ENCODE measurements around the gene GLS.

GLS gene

GRCh38 chr2:191012346-191012745 is 131.7 kb downstream of the GLS start:
- in situ Hi-C loops (cut with MboI; ENCODE audit: low sequenced_read_pairs) = no loop called here

DNA sequence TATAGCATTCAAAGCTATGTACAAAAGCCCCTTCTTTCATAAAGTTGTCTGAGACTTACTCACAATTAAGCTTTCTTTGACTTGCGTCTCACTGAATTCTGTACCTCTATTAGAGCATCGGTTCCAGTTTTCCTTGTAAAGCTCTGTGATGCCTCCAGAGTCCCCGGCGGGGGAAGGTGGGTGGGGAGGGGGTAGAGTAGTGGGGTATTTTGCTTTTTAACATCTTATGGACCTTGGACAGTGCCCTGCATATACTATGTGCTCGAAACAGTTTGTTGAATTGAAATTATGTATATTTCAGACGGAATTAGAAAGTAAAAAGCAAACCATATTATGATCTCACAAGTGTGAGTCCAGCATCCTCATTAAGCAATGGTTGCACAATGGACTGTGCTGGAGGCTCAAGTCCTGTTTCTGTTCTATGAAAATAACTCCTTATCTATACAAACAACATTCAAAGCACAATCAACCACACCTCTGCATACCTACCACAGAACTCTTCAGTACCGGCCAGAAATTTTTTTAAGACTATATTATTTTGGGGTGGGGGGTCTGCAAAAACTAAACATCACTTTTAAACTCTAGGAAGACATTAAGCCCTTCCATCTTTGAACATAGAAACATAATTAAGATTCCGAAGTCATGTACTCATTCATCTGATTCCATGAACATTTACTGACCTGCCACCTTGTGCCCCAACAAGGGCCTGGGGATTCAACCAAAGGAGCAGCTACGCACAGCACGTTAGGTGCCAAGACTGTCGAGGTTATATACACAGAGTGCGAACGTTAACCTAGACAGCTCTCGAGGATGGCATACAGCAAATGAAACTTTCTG is 132.4 kb downstream of the GLS start:
- in situ Hi-C loops (cut with MboI; ENCODE audit: low sequenced_read_pairs) = no loop called here

DNA sequence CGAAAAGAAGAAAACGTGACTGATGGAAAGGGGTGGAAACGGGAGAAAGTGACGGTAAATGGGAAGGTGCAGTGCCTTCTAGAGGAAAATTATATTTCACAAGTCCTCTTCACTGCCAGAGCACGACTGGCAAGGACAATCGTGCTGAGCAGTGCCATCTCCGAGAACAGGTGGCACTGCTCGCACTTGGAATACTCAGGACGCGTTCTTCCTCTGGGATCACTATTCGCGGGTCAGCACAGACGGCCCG is 133.0 kb downstream of the GLS start:
- in situ Hi-C loops (cut with MboI; ENCODE audit: low sequenced_read_pairs) = no loop called here

DNA sequence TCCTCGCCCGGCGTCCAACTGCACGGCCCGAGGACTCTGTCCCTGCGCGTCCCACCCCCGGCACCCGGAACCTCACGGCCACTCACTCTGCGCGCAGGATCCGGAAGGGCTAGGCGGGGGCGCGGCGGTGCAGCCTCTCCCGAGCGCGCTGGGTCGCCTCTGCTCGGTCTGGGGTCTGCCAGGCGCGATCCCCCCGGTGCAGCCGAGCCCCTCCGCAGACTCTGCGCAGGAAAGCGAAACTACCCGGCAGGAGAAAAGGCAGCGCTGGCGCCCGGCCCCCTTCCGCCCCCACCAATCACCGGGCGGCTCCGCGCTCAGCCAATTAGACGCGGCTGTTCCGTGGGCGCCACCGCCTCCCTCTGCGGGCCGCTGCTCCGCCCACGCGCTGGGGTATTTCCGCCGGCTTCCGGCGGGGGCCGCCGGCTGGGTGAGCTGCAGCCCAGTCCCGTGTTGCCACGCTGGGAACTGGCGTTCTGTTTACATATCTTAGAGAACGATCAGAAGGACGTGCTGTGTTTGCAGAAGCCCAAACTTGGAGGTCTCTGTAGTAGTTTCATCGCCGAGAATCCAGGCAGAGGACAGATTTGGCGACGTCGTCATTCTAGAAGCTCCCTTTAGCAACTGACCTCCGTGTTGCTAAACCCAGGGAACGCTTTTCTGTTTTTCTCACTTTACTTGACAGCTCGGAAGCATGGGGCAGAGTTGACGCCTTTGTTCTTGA is 133.5 kb downstream of the GLS start, which contains the start of gene STAT1:
TSS of gene STAT1 (minus strand) at position 240 of the 721 bp plus-strand sequence. CDS start 4,168 bp downstream, outside the sequence.
- in situ Hi-C loops (cut with MboI; ENCODE audit: low sequenced_read_pairs) = no loop called here

GRCh38 chr2:191014653-191015020 is 134.0 kb downstream of the GLS start:
- in situ Hi-C loops (cut with MboI; ENCODE audit: low sequenced_read_pairs) = no loop called here
